HG02943 (cell line): ENCODE data around the gene ABCA6.

ENCODE experiments used
- ATAC-seq: cut with Tn5 transposase; IDR thresholded peaks from one replicate; pipeline ENCODE4 v1.9.1; 2021; ENCODE audit warnings: mild to moderate bottlenecking, low read depth, moderate library complexity; ENCODE audit not compliant: unreplicated experiment

The ABCA6 gene

GRCh38 chr17:69056179-69056823 lies 85.4 kb downstream of the ABCA6 start:
- no peak for ATAC-seq

DNA sequence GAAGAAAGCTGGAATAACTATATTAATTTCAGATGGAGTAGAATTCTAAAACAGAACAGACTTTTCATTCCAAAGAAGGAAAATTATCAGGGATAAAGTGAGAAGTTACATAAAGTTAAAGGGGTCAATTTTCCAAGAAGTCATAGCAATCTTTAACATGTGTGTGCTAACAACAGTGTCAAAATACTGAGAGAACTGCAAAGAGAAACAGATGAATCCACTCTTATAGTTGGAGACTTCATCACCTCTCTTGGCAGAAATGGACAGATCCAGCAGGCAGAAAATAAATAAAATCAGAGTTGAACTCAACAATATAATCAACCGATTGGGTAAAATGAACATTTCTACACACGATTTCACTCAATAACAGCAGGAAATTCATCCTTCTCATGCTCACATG lies 86.4 kb downstream of the ABCA6 start:
- ATAC-seq = no peak

DNA sequence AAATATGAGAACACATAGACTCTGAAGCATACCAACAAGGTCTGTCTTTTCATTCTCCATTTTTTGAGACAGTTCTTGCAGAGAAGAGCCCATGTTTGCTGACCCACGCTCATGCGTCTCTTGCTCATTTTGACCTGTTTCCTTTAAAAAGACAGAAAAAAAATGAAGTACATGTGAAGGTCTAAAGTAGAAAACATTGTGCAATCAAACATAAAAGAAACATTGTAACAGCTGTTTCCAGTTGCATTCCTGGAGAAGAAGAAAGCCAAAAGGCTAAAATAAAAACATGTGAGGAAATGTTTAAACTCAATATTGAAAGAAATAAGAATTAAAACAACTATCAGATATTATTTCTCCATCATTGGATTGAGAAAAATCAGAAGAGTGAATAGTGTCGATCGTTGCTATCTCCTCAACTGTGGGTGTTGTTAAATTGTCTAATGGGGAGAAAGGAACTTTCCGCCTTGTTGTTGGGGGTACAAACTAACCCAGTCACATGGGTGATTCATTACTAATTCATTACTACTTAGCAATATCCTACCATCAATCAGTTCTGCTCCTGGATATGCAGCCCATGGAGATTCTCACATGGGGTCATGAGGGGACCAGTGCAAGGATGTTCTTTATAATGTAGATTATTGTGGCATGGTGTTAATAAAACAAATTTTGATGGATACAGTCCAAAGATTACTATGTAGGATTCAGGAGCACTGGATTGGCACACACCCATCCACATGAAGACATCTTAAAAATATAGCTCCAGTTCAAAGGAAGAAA lies 90.5 kb downstream of the ABCA6 start:
- ATAC-seq = no peak

DNA sequence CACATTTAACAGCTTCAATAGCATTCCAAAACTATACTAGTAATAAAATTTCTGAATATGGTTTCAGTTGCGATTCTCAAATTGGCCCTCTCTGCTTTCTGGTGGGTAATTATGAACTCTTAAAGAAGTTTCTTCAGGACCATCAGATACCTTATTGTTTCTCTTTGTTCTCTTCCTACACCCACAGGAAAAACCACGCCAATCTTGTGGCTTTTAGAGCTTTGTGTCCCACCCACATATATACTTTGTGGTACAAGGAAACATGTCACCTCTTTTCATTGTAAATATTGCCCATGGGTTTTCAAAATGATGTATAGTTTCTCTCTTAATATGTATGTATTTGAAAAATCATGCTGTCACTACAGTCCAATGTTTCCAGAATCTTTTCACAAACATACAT lies 93.1 kb downstream of the ABCA6 start:
- ATAC-seq = no peak

- no peak for ATAC-seq
These were observed 94.1 kb downstream of the ABCA6 start for GRCh38 chr17:69047368-69048263.

GRCh38 chr17:69046121-69046807 lies 95.4 kb downstream of the ABCA6 start:
- no peak for ATAC-seq

- no peak for ATAC-seq
These were observed 96.0 kb downstream of the ABCA6 start for GRCh38 chr17:69045646-69046045.

GRCh38 chr17:69044371-69044770 lies 97.3 kb downstream of the ABCA6 start:
- no peak for ATAC-seq

- ATAC-seq = no peak
These were observed 98.5 kb downstream of the ABCA6 start for GRCh38 chr17:69043098-69043734.

- no peak for ATAC-seq
These were observed 99.4 kb downstream of the ABCA6 start for GRCh38 chr17:69042308-69042707.

GRCh38 chr17:69031839-69032238 lies 109.9 kb downstream of the ABCA6 start:
- no peak for ATAC-seq

- no peak for ATAC-seq
These were observed 111.5 kb downstream of the ABCA6 start for GRCh38 chr17:69030169-69030568.
